HAP-1 (cell line): Measurements from ENCODE around the gene DDX39B.
"Not testable (repeated sequence)": the region's sequence is repeated elsewhere in the genome, so short reads cannot be mapped to it uniquely, and the experiment has no call there.

Experiments used
- DNase-seq, 2 experiments: peaks; one replicate each; pipeline ENCODE4 v3.0.0-alpha.2; 2016 to 2020; ENCODE audit warnings: low spot score in 2 of 2
- H3K27me3 ChIP-seq: fragments of 250-450 bp; sonication (Bioruptor Pico); 2 replicates; pipeline ENCODE4 v1.5.1; 2020; ENCODE audit warnings: low read depth, mild to moderate bottlenecking, moderate library complexity
- H3K36me3 ChIP-seq: fragments of 250-450 bp; sonication (Bioruptor Pico); replicated peaks from 2 replicates; pipeline ENCODE4 v1.5.1; 2020; ENCODE audit warnings: mild to moderate bottlenecking
- H3K4me1 ChIP-seq: fragments of 250-450 bp; sonication (Bioruptor Pico); 2 replicates; pipeline ENCODE4 v1.5.1; 2020; ENCODE audit warnings: mild to moderate bottlenecking
- H3K4me3 ChIP-seq: fragments of 250-450 bp; sonication (Bioruptor Pico); 2 replicates; pipeline ENCODE4 v1.5.1; 2020; ENCODE audit warnings: mild to moderate bottlenecking, moderate library complexity
- H3K9me3 ChIP-seq: fragments of 250-450 bp; sonication (Bioruptor Pico); 2 replicates; pipeline ENCODE4 v1.5.1; 2020; ENCODE audit warnings: mild to moderate bottlenecking, moderate library complexity
- in situ Hi-C: fragments of 300-500 bp; cut with MboI; formaldehyde crosslinking; loops from 3 replicates; pipeline ENCODE4 v1.14.3; 2020; ENCODE audit warnings: low sequenced_read_pairs, inconsistent platforms, mixed read lengths

The DDX39B gene

DNA sequence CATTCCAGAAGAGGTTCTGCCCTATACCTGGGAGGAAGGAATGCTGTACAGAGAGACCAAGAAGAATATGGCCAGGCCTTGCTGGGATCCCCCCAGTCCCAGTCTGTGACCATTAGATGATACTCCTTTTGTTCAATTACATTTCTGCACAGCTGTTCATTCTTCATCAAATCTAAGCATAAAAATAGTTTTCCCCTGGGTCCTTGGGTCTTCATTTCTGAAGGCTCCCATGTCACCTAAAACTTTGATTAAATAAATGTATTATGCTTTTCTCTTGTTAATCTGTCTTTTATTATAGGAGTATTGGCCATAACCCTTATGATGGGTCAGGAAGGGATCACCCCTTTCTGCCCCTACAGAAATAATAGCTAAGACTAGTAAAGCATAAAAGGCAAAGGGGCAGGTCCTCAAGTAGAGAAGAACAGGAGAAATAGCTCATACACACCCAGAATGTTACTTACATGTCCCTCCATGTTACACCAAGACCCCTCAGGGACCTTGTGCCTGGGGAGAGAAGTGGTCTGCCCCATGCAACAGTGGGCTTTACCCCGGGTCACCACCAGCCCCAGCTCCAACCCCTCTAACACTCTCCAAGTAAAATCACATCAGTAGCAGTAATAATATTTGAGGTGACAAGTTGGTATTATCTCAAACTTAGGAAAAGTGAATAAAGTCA, 28.2 kb upstream of the DDX39B start:
- Histone ChIP-seq H3K4me3 (no peak overlapping the region), H3K4me1 (no peaks in the 10 kb centered on the region), H3K9me3 (no peaks in the 10 kb centered on the region), H3K36me3 (no peaks in the 10 kb centered on the region), H3K27me3 (0 out of 2 replicates have a peak, but pooled peaks cover under 1% of the 10 kb centered on the region)
- no peak for DNase-seq
- in situ Hi-C loops = no loop called here

DNA sequence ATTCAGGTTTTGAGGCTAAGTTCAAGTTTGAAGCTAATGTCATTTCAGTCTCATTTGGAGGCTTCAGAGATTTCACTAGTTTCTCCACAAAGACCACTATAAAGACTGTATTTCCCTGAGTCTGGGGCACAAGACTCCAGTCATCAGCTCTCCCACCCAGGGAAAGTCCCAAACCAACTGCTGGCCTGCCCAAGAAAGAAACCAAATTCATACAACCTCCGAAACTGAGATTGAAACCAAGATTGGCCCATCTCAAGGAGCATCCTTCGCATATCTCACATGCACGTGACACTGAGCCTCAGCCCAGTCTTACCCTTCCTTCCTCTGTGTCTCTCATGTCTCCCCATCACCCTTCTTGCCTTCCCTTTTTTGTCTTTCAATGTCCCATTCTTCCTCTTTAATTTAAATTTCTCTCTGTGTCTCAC, 26.7 kb upstream of the DDX39B start:
- in situ Hi-C loops = no loop called here
- Histone ChIP-seq H3K27me3 (no peaks in the 10 kb centered on the region), H3K9me3 (no peaks in the 10 kb centered on the region), H3K4me1 (no peaks in the 10 kb centered on the region), H3K4me3 (no peak overlapping the region), H3K36me3 (no peaks in the 10 kb centered on the region)
- no peak for DNase-seq

- no peaks in the 10 kb centered on the region for H3K36me3 ChIP-seq
- in situ Hi-C loops = no loop called here
- H3K4me1 ChIP-seq = no peaks in the 10 kb centered on the region
- no peaks in the 10 kb centered on the region for H3K27me3 ChIP-seq
- no peaks in the 10 kb centered on the region for H3K9me3 ChIP-seq
- H3K4me3 ChIP-seq = no peak overlapping the region
- DNase-seq = no peak
Measured at GRCh38 chr6:31567531-31568370, 25.9 kb upstream of the DDX39B start.

DNA sequence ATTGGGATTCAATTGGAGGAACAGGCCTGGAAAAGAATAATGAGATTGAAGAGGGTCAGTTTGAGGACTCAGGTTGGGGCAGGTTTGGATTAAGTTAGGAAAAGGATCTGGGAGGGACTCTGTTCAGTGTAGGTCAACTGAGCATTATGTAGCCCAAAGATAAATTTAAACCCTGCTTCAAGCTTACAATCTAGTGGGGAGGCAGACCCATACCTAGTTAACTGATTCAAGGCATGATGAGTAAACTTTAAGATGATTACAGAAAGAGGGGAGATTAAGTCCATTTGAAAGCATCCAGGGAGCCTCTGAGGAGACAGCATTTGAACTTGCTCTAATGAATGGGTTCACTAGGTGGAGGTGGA, 18.9 kb upstream of the DDX39B start:
- no peak for DNase-seq
- Histone ChIP-seq H3K36me3 (peaks cover 23% of the 10 kb centered on the region), H3K4me1 (no peaks in the 10 kb centered on the region), H3K27me3 (no peaks in the 10 kb centered on the region), H3K4me3 (no peak overlapping the region), H3K9me3 (no peaks in the 10 kb centered on the region)
- in situ Hi-C loops = no loop called here

DNA sequence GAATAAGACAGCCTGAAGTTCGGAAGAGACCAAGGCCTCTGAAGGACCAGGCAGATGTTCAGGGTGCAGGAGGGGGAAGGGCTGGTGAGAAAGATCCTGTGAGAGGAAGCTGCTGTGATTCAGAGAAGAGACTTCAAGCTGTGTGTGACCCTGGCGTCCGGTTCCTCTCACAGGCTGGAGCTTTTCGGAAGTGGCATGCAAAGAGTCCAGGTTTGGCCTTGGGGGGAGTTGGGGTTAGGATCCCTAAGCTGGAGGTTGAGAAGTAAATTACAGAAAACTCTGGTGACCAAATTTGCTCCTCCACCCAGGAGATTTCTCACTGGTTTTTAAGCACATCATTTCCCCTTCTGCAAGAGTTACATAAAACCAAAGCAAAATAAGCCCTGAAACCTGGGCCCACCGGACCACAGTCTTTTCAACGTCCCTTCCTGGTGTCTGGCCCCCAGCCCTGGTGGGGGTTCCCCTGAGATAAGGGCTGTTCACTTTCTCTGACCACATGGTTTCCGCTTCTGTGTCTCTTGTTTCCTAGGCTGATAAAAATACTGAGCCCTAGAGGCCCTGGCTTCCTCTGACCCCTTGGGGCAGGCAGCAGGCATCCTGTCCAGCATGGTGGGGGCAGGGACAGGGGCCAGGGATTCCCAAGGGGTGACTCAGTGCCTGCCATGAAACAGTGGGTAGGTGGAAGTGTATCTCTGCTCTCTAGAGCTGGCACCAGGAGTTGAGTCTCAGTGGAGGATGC, 18.3 kb upstream of the DDX39B start:
- in situ Hi-C loops = no loop called here
- Histone ChIP-seq H3K9me3 (no peaks in the 10 kb centered on the region), H3K27me3 (no peaks in the 10 kb centered on the region), H3K4me3 (no peak overlapping the region), H3K4me1 (no peaks in the 10 kb centered on the region), H3K36me3 (peaks cover 23% of the 10 kb centered on the region)
- DNase-seq = no peak

GRCh38 chr6:31559606-31559957, 17.8 kb upstream of the DDX39B start:
- Histone ChIP-seq H3K27me3 (no peaks in the 10 kb centered on the region), H3K4me1 (no peaks in the 10 kb centered on the region), H3K36me3 (peaks cover 23% of the 10 kb centered on the region), H3K4me3 (no peak overlapping the region), H3K9me3 (no peaks in the 10 kb centered on the region)
- DNase-seq = no peak
- in situ Hi-C loops = no loop called here

- in situ Hi-C loops = no loop called here
- DNase-seq = no peak
- no peaks in the 10 kb centered on the region for H3K27me3 ChIP-seq
- H3K4me1 ChIP-seq = no peaks in the 10 kb centered on the region
- peaks cover 23% of the 10 kb centered on the region for H3K36me3 ChIP-seq
- H3K4me3 ChIP-seq = no peak overlapping the region
- no peaks in the 10 kb centered on the region for H3K9me3 ChIP-seq
Measured at GRCh38 chr6:31558631-31559500, 17.1 kb upstream of the DDX39B start.

DNA sequence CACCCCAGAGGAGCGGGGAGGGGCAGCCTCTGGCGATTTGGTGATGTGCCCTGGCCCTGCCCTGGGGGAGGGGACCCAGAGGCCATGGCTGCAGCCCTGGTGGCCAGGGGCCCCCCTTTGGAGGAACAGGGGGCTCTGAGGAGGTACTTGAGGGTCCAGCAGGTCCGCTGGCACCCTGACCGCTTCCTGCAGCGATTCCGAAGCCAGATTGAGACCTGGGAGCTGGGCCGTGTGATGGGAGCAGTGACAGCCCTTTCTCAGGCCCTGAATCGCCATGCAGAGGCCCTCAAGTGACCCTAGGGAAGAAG, 16.5 kb upstream of the DDX39B start:
- no peaks in the 10 kb centered on the region for H3K4me1 ChIP-seq
- no peak for DNase-seq
- no peaks in the 10 kb centered on the region for H3K9me3 ChIP-seq
- in situ Hi-C loops = no loop called here
- no peaks in the 10 kb centered on the region for H3K27me3 ChIP-seq
- H3K4me3 ChIP-seq = no peak overlapping the region
- H3K36me3 ChIP-seq = peaks cover 23% of the 10 kb centered on the region

DNA sequence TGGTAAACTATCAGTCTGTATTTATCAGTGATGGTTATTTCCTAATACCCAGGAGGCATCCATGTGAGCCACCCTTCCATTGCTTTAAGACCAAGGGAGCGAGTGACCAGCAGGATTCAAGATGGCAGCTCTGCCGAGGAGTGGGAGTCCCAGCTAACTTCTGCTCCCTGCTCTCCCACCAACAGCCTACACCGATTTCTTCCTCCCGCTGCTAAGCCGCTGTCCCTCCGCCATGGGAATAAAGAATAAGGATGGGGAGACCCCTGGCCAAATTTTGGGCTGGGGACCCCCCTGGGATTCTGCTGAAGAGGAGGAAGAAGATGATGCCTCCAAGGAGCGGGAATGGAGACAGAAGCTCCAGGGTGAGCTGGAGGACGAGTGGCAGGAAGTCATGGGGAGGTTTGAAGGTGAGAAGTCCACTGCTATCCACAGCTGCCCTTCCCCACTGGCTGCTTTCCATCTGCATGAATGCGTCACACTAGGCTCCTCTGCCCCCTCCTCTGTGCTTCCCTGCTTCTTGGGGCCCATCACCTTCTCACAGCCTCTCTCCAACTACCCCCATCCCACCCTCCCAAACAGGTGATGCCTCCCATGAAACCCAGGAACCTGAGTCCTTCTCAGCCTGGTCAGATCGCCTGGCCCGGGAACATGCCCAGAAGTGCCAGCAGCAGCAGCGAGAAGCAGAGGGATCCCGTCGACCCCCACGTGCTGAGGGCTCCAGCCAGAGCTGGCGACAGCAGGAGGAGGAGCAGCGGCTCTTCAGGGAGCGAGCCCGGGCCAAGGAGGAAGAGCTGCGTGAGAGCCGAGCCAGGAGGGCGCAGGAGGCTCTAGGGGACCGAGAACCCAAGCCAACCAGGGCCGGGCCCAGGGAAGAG, 15.9 kb upstream of the DDX39B start:
- Histone ChIP-seq H3K36me3 (peaks cover 23% of the 10 kb centered on the region), H3K4me1 (no peaks in the 10 kb centered on the region), H3K4me3 (no peak overlapping the region), H3K9me3 (no peaks in the 10 kb centered on the region), H3K27me3 (no peaks in the 10 kb centered on the region)
- DNase-seq = no peak
- in situ Hi-C loops = no loop called here

- Histone ChIP-seq H3K4me1 (no peaks in the 10 kb centered on the region), H3K27me3 (no peaks in the 10 kb centered on the region), H3K4me3 (no peak overlapping the region), H3K36me3 (peaks cover 32% of the 10 kb centered on the region), H3K9me3 (no peaks in the 10 kb centered on the region)
- in situ Hi-C loops = no loop called here
- DNase-seq = no peak
Measured at GRCh38 chr6:31556307-31556706, 14.5 kb upstream of the DDX39B start.

GRCh38 chr6:31551371-31551770, 9.6 kb upstream of the DDX39B start:
- in situ Hi-C loops, H3K27me3 ChIP-seq, H3K9me3 ChIP-seq, H3K4me1 ChIP-seq, H3K4me3 ChIP-seq: not testable (repeated sequence)
- H3K36me3 ChIP-seq = peaks cover 22% of the 10 kb centered on the region
- peak in 1 of 2 experiments; percentile 46 for DNase-seq

GRCh38 chr6:31548544-31548873, 6.7 kb upstream of the DDX39B start:
- H3K36me3 ChIP-seq = peaks cover 22% of the 10 kb centered on the region
- in situ Hi-C loops = loop anchor here (5.0 kb wide), 1 partner anchor 44 kb away; the partner anchor contains the start of gene NCR3
- H3K27me3 ChIP-seq = no peaks in the 10 kb centered on the region
- DNase-seq = no peak
- peaks cover 13% of the 10 kb centered on the region for H3K4me1 ChIP-seq
- no peaks in the 10 kb centered on the region for H3K9me3 ChIP-seq
- no peak overlapping the region for H3K4me3 ChIP-seq
